SK-N-SH treated with all-trans-retinoic acid at 6 μM for 48 hours (cell line): ENCODE data around the gene PIK3CB.

Experiments
- BACH2 ChIP-seq: fragments of 250-450 bp; sonication (Bioruptor Pico); IDR thresholded peaks from 2 replicates; pipeline ENCODE4 v1.9.0; 2021; ENCODE audit warnings: mild to moderate bottlenecking, borderline replicate concordance
- TOX ChIP-seq: fragments of 250-450 bp; sonication (Bioruptor Pico); IDR thresholded peaks from 2 replicates; pipeline ENCODE4 v1.8.0; 2021; ENCODE audit warnings: mild to moderate bottlenecking, moderate library complexity, borderline replicate concordance
- ZFP3 ChIP-seq: fragments of 250-450 bp; sonication (Bioruptor Pico); IDR thresholded peaks from 2 replicates; pipeline ENCODE4 v1.5.0; 2020; ENCODE audit warnings: mild to moderate bottlenecking, moderate library complexity
- ZNF8 ChIP-seq: fragments of 450-650 bp; formaldehyde crosslinking; IDR thresholded peaks from 2 replicates; pipeline ENCODE4 v1.5.0; 2020; ENCODE audit warnings: mild to moderate bottlenecking, moderate library complexity

DNA sequence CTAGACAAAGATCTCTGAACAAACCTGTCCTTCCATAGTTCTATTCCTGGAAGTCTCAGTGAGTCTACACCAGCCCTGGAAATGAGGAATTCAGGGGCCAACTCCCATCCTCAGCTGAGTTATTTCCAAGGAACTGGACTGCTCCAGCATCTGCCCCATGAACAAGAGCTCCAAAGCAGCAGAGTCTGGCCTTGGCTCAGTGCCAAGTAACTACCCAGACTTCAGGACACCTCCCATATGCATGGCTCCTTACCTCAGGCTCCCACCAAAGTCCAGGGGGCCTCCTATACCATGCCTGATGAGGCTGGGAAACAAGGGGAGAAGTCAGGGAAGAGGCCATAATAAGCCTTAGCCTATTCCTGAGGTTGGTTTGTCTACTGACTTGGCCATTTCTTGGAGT, 181.2 kb downstream of the PIK3CB start:
- no peak for TF ChIP-seq ZNF8 (CRISPR knock-in tag)
- TF ChIP-seq BACH2 (CRISPR knock-in tag), result no peak
- no peak for TF ChIP-seq ZFP3 (CRISPR knock-in tag)
- no peak for TF ChIP-seq TOX (CRISPR knock-in tag)
